IPS-NIHi7 (cell line): ENCODE results near the gene TNFRSF21.
"Not testable (repeated sequence)": the region's sequence is repeated elsewhere in the genome, so short reads cannot be mapped to it uniquely, and the experiment has no call there.

Experiments
- DNase-seq: peaks from one replicate; pipeline ENCODE4 v3.0.0; 2012; ENCODE audit warnings: mixed read lengths; ENCODE audit errors: extremely low spot score

TNFRSF21 gene

DNA sequence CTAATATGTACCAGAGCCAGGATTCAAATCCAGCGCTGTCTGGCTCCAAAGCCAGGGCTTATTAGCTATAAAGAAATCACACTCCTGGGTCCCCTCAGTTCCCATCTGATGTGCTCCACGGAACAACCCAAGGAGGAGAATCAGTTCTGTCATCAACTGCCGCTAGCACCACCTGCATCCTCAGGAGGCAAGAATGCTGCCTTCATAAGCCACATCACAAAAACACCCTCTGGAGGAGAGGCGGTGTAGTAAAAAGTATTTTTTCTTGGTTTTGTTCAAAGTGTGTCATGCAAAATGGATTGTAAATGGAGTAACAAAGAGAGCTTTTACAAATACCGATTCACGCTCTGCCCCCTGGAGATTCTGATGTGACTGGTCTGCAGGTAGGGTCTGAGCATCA is 57.1 kb downstream of the TNFRSF21 start:
- no peak for DNase-seq

DNA sequence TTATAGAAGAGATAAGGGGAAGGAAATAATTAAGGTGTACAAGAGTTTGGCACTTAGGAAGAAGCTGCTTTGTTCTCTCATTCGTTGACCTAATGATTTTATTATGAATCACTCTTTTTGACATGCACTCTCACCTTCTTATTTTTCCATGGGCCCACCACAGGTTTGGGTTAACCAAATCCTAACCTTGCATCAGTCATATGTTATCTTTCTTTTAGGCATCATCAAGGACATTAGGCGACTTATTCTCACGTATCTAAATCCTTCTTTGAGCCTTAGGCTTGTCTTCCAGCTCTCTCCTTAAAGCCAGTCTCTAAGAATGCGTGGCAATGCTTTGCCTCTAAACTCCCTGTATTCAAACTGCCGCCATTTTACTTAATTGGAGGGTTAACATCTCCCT is 58.3 kb downstream of the TNFRSF21 start:
- DNase-seq, result no peak

DNA sequence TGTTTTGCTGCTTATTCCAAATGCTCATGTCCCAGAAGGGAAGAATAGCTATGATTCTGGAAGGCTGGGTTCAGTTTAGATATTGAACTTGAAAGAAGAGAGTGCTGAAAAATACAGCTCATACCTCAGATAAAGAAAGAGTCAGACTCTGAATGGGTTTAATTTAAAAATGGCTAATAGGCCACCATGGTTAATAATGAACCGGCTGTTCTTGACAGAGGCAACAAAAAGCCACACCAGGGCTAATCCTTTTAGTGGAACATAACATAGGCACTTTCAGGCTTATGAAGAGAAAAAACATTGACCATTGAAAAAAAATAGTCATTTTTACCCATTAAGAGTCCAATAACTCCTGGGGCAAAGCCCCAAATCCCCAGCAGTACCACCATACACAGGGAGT is 59.4 kb downstream of the TNFRSF21 start:
- no peak for DNase-seq

DNA sequence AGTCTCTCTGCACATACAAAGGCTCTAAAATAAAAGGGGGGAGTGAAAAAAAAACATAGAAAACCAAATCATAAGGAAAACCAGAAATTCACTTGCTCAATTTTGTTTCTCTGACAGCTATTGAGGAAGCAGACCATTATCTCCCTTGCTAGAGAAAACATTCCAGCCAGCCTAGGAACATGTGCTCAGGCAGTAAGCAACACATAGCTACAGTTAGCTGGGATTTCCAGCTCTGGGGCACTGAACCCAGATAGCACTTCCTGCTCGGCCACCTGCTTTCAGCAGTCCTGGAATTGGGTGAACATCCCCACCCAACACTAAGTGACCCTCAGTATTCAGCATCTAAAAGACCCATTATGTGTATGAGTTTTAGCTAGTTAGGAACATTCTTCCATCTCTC is 61.3 kb downstream of the TNFRSF21 start:
- no peak for DNase-seq

DNA sequence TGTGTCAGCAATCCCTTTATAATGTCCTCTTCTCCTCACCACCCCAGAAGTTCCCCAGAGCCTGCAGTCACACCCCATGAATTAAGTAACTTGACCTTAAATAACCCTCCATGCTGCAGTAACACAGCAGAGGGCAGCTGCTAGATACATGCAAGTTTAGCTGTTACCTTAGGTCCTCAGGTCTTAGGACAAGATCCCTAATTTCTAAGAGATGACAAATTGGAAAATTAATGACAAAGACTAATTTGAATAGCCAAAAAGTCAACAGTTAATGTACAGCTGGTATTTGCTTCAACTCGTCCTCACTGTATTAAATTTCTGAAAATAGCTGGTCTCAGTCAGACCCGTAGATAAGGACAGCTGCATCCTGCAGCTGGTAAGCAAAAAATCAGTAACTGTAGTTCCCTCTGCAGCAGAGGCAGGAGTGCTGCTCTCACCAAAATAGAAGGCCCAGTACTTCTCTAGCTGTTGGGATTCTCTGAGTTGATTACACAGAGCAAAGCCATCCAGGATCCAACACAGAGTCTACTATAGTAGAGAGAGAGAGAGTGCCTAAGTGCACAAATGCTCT is 62.4 kb downstream of the TNFRSF21 start:
- no peak for DNase-seq

DNA sequence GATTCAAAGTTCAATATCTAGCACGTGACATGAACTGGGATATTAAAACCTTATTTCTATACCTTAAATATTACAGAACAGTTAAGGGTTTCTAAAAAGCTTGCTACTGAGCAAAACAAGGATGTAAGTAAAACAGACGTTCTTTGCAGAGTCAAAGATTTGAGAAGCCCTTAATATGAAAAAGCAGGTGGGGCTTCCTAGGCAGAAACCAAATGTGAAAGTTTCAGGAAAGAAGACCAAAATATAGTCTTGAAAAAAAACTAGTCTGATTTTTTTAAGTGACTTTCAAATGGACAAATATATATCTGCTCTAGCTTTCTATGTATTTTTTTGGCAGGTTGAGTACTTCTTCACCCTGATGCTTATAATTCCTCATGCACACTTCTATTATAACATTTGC is 63.2 kb downstream of the TNFRSF21 start:
- no peak for DNase-seq

DNA sequence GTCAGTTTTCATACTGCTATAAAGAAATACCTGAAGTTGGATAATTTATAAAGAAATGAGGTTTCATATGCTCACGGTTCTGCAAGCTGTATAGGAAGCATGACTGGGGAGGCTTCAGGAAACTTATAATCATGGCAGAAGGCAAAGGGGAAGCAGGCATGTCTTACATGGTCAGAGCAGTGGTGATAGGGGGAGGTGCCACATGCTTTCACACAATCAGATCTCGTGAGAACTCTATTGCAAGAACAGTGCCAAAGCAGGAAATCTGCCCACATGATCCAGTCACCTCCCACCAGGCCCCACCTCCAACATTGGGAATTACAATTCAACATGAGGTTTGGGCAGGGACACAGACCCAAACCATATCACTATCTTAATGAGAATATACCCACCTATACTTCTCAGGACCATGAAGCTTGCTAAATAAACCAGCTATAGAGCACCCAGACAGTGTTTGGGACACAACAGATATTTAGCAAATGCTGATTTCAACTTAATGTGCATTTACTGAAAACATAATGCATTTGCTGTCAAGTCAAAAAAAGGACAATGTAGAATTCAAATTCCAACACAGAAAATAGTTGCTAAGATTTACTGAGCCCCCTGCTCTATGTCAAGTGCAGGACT is 63.8 kb downstream of the TNFRSF21 start:
- DNase-seq, result no peak

- peak; percentile 48 for DNase-seq
Measured at GRCh38 chr6:47242483-47243386, 67.0 kb downstream of the TNFRSF21 start.

GRCh38 chr6:47241742-47242482 is 67.8 kb downstream of the TNFRSF21 start:
- DNase-seq, result no peak

DNA sequence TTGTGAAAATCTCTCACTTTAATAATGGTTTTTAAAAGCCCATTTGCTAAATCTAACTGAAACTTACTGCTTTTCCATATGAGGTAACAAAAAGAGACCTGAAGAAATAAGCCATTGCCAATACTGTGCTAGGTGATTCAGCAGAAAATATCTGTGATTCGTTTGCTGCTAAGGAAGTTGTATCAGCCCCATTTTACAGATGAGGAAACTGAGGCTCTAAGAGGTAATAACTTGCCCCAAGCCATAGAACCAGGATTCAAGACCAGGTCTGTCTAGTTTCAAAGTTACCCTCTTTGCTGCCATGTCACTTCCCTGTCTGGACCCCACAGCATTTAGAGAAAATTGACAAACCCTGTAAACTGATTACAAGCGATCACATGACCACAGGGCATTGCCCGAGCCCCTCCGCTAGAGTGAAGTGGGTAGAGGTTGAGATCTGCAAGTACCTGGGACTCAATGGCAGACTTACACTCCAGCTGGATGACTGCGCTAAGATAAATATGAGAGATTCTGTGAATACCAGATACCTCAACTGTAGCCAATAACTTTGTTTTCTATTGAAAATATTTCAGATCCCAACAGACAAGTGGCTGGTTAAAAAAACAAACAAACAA is 69.3 kb downstream of the TNFRSF21 start:
- no peak for DNase-seq

- DNase-seq, result no peak
Measured at GRCh38 chr6:47239546-47239945, 70.2 kb downstream of the TNFRSF21 start.

- DNase-seq, result no peak
Measured at GRCh38 chr6:47238456-47238995, 71.2 kb downstream of the TNFRSF21 start.

- DNase-seq, result no peak
Measured at GRCh38 chr6:47237196-47237595, 72.5 kb downstream of the TNFRSF21 start.

DNA sequence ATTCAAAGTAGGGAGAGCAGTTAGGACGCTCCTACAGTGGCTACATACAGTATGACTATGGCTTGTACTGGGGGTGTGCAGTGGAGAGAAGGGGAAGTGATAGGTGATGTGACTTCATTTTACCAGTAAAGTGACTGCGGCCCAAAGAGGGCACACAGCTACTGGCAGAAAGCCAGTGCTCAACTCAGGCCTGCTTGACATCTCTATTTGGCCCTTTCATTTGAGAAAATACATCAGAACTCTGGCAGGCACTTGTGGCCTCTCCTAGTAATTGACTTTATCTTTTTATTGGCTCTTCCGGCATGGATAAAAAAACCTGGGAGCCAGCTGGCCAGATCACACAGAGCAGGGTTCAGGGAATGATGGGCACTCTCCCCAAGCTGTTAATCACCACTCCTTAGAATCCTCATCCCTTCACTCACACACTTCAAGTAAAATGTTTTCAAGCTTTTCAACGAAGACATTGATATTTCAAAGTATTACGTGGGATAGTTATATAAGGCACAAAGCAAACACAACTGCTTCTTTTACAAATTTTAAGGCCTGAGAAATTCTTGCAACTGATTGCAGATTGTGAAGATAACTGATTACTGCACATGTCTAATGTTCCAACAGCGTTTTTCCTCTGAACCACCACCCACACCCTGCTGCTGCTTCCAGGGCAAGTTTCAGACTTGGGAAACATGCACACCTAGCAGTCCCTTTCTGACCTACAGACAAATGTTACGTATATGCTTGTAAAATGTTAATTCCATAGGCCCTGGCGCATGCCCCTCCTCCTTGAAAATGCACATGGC is 73.5 kb downstream of the TNFRSF21 start:
- no peak for DNase-seq

DNA sequence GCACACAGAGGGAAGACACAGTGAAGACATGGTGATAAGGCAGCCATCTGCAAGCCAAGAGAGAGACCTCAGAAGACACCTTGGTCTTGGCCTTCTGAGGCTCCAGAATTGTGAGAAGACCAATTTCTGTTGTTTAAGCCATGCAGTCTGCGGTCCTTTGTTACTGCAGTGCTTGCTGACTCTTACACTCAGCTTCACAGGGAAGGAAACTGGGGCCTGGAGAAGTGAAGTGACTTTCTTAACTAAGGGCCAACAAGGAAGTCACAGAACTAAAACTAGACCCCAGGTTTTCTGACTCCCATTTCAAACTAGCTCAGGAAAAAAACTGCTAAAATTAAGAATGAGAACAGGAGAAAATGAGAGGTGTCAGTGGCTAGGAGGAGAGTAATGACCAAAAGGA is 74.3 kb downstream of the TNFRSF21 start:
- DNase-seq, result no peak

GRCh38 chr6:47234266-47234933 is 75.3 kb downstream of the TNFRSF21 start:
- DNase-seq, result no peak

GRCh38 chr6:47231151-47231550 is 78.6 kb downstream of the TNFRSF21 start:
- no peak for DNase-seq

DNA sequence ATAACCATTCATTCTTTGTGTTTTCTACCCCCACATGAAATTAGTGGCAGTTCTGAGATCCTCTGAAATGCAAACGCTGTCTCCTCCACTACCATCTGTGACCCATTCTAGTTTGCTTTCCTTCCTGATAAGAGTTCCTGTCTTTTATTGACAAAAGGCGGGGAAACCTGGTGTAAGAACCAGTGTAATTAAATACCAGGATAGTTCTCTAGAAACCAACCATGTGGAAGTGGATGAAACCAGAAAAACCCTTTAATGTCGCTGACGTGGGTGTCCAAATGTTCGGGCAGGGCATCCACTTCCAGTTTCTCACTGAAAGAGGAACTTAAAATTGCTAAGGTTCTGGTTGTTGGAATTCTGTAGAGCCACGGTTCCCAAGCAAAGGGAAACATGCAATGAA is 79.1 kb downstream of the TNFRSF21 start:
- DNase-seq, result no peak

- no peak for DNase-seq
Measured at GRCh38 chr6:47229255-47229654, 80.5 kb downstream of the TNFRSF21 start.

DNA sequence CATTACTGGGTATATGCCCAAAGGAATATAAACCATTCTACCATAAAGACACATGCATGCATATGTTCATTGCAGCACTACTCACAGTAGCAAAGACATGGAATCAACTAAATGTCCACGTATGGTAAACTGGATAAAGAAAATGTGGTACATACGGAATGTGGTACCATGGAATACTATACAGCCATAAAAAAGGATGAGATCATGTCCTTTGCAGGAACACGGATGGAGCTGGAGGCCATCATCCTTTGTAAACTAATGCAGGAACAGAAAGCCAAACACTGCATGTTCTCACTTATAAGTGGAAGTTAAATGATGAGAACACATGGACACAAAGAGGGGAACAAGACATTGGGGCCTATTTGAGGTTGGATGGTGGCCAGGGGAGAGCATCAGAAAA is 81.6 kb downstream of the TNFRSF21 start:
- DNase-seq, result not testable (repeated sequence)
